ENCODE results near the gene TMEM72.

The TMEM72 gene

DNA sequence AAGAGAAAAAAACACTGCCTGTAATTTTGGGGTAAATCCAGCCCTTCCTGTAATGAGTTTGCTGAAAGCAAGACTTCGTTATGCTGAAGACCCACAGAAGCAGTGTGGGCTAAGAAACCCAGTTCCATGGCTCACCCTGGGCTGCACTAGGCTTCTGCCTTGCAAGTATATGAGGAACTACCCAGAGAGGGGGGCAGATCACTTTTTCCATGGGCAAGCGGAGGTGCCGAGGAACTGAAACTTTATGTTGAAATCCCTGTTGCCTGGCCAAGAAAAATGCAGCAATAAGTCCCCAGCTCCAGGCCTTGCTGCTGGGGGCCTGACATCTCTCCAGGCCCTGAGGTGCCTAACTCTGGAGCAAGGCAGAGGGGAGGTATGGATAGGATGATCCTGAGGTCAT is 57.0 kb downstream of the TMEM72 start:
- DNase-seq (ENCODE audit: low read depth) = no peak

DNA sequence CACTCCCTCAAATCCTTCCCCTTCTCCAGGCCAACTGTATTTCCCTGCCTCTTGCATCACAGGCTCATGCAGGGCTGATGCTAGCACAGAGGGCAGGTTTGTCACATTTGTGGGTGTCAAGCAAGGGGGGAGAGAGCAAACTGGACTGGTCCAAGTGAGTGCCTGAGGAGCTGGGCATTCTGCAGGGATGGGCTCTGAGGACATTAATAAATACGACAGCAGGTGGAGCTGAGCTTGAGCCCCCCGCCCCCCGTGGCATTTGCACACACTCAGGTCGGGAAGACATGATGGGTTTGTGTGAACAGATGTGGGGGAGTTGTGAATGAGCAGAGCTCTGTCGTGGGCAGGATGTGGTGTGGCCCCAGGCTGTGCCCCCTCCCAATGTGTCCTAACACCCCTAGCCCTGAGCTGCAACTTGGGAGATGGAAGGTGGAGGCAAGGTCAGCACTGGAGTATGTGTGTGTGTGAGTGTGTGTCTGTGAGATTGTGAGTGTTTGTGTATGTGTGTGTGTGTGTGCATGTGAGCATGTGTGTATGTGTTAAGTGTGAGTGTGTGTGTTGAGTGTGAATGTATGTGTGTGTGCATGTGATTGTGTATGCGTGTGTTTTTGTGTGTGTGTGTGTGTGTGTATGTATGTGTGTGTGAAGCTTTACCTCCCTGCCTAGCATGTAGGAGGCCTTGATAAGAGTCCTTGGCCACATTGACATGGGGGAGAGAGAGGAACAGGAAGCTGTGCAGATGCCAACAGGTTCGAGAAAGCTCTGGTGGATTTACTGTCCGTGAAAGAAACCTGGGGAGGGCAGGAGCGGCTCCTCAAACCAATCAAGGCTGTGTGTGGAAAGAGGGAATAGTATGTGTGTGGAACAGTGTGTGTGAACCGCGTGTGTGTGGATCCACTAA is 57.6 kb downstream of the TMEM72 start:
- no peak for DNase-seq (ENCODE audit: low read depth)

DNA sequence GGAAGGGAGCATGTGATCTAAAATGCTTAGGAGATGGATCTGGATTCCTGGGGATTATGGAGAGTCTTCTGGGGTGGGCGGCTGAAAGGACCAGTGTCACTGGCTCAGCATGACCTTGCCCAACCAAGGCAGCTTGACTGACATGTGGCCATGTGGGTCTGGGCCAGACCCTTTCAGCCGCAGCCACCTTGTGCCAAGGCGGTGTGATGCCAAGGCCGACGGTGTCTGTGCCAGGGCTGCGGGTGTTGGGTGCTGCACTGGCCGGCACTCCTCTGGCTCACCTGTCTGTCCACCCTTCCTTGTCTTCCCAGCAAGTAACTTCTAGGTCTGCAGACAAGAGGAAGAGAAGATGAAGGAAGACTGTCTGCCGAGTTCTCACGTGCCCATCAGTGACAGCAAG is 58.7 kb downstream of the TMEM72 start:
- no peak for DNase-seq (ENCODE audit: low read depth)

DNA sequence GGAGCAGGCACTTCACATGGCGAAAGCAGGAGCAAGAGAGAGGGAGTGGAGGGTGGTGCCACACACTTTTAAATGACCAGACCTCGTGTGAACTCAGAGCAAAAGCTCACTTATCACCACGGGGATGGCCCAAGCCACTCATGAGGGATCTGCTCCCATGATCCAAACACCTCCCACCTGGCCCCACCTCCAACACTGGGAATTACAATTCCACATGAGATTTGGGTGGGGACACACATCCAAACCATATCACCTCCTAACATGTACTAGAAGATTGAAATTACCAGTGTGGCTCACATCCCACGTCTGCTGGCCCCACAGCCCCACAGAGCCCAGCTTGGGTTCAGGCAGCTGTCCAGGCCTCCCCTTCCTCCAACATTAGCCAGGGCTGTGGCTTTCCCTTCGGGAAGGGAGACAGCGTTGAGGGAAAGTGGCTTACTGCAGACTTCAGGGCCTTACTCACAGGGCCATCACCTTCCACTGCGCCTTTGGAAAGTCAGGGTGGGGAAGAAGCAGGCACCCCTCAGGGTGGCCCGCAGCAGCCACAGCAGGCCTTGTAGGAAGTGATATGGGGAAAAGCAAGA is 59.8 kb downstream of the TMEM72 start:
- DNase-seq (ENCODE audit: low read depth) = no peak

DNA sequence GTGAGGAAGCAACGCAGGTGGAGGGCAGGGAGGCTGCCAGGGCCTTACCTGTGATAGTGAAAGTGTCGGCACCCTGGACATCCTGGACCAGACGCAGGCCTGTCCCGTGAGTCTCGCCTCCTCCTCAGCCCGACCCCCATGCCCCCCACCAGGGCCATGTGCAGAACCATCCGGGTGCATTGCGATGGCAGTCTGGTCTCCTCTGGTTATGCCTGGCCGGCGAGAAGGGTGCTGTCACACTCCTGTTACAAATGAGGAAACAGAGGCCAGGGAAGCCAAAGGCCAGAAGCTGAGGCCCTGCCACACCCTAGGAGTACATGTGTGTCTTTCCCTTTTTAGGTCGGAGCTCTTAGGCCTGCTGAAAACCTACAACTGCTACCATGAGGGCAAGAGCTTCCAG is 60.3 kb downstream of the TMEM72 start:
- no peak for DNase-seq (ENCODE audit: low read depth)

DNA sequence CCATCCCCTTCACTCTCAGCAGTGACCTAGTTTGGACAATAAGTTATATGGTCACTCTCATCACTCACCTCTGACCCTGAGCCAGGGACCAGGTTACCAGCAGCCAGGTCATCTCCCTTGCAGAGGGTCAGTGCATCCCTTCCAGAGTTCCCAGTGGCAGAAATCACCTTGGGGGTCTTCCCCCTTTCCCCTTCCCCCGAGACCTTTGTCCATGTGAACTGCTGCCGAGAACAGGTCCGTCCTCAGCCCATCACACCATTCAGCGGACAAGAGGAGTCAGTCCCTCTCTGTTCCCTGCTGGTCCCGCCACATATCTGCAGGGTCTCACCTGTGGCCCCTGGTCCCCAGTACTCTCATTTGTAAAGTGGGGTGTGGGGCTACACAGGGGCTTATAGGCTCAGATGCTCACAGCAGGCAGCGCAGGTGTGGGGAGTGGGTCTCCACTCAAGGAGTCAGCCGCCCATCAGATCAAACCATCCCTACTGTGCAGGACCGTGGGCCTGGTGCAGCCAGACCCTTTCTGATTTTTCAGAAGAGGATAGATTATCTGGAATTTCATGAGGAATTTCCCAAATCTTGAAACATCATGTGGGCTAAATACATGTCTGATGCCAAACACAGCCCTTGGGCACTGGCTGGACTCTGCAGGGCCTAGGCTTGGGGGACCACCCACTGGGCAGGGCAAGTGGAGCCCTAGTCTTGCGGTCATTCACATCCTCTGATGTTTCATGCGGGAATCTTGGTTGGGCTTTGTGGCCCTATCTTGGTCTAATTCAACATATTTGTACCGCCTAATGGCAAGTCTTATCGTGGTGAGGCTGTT is 61.0 kb downstream of the TMEM72 start:
- DNase-seq (ENCODE audit: low read depth) = no peak

DNA sequence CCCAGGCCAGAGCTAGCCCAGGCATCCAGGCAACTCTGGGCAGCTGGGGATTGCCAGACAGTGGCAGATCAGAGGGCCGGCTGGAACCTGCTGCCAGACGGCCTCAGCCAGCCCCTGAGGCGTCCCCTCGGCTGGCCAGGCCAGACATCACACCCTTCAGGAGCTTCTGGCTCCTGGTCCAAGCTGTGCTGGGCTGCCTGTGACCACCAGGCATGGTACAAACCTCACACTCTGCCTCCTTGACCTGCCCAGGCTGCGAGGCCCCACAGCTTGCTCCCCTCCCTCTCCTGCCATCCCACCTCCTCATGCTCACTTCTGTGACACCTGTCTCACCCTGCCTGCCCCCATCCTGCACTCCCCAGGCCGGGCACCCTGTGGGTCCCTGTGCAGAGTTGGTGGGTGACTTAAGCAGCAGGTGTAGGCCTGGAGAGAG is 61.8 kb downstream of the TMEM72 start:
- DNase-seq (ENCODE audit: low read depth) = no peak

DNA sequence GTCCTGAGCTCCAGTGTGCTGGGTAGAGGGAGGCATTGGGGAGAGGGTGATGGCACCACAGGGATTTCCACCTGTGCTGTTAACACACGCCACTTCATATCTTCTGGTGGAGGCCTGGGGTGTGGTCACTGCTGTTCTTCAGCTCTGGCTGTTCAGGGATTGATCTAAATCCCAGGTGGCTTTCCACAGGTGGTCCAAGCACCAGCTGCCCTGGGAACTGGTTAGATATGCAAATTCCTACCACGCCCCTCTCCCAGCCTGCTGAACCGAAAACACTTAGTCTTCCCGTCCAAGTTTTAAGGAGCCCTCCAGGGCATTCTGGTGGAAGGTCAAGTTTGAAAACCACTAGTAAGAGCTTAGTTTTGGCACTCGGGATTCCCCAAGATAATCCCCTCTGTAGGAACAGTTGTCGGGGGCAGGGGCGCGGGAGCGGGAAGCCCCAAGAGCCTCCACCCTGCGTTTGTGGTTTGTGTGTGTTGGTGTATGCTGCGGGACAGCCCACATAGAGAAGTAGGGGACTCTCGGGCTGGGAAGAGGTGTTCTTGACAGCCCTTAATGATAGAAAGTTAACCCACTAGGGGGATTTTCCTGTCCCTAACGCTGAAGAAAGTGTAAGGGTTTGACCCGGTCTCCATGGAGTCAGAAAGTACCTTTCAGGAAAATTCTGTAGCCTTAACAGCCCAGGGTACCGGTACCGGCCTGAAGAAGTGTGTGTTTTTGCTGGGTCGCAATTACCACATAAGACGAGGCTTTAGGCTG is 62.4 kb downstream of the TMEM72 start:
- no peak for DNase-seq (ENCODE audit: low read depth)

DNA sequence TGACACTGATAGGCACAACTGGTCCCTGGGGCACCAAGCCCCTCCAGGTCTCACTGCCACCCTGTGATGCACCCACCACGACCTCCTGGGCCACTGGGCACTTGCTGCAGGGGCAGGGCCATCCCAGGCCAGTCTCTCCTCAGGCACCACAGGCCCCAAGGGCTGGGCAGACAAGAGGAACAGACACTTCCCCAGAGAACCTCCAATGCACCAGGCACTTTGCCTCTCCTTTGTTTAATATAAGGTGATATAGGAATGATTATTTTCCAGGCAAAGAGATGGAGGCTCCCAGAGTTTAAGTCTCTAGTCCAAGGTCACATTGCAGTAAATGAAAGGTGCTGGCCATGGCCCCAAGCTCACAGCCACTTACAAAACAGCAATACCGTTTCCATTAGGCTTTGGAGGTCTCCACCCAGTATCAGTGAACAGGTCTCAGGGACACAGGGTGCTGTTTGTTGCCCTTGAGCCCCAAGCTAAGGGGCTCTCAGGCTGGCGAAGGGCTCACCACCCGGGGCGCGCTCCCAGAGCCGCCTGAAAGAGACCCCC is 63.0 kb downstream of the TMEM72 start:
- no peak for DNase-seq (ENCODE audit: low read depth)

DNA sequence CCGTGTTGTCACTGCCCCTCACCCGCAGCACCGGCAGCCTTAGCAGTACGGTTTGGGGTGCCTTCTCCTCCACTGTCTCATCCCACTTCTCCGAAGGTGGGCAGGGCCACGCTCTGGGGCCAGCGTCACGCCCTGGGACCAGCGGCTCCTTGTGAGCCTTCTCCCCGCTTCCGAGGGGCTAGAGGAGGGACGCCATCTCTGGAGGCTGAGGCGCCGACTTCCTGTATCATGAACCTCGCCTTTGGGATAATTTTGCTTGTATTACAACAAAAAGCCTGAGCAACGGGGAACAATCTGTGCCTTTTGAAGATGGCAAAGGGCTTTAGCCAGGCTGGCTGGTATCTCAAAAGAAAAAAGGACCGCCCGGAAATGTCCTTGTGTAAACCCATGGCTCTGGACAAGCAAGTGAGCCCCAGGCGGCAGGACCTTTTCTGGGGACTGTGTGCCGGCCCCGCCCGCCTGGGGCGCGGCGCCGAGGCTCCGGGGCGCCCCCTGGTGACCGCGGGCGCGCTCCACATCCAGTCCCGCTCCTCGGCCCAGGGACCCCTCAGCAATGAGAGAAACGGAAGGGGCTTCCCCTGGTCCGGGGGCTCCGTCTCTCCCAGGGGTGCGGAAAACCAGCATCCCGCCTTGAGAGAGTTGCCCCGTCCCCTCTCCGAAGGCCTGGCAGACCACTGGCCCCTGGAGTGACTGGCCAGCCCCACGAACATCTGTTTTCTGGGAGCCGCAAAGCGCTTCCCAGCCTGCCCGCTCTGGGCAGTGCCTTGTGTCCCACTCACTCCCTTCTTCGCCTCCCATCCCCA is 63.7 kb downstream of the TMEM72 start:
- peak; percentile 53 for DNase-seq (ENCODE audit: low read depth)

DNA sequence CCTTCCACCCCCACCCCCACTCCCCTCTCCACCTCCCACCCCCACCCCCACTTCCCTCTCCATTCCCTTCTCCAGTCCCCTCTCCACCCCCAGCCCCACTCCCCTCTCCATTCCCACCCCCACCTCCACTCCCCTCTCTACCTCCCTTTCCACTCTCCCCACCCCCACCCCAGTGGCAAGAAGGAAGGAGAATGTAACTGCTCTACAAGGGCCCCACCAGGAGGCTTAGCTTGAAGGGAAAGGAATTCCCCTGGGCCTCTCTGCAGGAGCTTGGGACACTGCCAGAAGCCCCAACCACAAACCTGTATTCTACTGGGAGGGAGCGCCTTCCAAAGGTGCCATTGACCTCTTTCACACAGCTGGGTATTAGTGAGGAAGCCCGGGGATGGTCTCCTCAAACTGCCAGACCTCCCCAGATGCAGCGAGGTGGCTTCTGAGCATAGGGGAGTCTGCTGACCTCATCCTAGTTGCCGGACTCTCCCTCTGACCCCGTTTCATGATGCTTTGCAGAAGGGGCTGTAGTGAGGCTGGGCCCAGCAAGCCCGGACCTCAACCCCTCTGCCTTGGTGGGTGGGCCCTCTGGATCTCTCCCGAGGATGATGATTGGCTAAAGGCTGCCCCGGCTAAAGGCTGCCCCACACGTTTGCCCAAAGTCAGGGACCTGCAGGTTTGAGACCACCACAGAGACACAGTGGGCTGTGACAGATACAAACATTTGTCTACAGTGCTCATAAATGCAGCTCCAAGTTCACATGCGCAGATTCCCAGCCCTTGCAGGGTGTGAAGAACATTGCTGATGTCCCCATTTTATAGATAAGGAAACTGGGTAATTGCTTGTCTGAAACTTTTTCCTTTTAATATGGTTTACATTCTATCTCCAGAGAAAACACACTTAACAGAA is 64.5 kb downstream of the TMEM72 start:
- no peak for DNase-seq (ENCODE audit: low read depth)

DNA sequence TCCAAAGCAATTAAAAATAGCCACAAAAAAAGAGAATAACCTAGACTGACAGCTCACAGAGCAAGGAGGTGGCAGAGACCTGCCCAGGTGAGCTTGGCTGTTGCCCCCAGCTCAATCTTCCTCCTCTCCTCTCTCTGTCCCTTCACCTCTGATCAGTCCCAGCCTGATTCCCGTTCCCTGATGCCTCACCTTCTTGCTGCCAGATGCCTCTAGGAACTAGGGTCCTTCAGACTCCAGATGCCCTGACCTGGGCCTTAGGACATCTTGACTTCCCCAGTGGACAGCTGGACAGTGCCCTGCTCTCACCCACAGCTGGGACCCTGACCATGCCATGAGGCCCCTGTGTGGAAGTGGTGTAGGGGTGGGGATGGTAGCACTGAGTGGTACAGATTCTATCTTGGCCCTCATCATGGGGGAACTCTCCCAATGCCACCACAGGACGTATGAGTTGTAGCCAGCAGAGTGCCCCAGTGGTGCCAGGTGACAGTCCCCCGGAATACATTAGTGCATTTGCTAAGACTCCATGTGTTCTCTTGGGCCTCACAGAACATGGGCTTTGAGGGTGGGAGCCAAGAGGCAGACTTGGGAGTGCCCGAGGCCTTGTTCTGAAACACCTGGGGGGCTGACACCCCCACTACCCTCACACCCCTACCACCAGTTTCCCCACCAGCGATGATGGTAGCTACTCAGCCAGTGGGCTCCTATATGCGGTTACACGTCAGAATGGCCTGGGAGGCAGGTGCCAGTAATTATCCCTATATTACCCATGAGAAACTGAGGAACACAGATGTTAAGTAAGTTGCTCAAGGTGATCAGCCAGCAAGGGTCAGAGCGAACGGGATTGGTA is 65.4 kb downstream of the TMEM72 start:
- no peak for DNase-seq (ENCODE audit: low read depth)

DNA sequence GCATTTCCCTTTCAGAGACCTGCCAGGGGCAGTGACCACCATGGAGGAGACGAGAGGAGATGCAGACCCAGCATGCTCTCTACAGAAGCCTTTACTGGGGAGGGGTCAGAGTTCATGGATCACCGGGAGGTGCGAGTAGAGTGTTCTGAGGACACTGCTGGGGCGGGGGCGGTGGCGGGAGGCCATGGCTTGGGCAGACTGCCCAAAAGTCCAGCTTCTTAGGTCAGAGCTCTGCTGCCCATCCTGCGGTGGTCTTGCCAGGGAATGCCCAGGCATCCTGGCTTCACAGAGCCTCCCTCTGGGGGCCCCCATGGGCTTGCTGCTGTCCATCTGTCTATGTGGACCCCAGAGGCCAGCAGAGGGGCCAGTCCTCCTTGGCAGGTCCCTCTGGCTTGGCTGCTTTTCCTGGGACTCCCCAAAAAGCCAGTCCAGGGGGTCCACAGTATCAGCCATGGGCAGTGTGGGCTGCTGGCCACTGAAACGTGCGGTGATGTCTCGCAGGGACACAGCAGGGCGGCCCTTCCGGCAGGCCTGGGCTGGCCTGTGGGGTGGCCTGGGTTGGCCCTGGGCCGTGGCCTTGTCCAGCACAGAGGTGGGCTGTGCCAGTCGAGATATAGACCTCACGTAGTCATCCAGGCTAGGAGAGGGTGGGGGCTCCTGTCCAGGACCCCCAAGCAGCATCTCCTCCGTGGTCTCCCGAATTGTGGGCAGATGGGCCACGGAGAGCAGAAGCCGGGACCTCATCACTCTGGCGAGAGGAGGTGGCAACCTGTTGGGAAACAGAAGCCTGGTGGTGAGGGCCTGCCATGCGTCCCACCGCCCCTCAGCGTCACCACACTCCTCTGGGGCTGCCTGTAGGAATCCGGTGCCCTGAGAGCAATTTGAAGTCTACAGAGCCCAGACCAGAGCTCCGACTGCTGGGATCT is 66.4 kb downstream of the TMEM72 start:
- DNase-seq (ENCODE audit: low read depth) = no peak

DNA sequence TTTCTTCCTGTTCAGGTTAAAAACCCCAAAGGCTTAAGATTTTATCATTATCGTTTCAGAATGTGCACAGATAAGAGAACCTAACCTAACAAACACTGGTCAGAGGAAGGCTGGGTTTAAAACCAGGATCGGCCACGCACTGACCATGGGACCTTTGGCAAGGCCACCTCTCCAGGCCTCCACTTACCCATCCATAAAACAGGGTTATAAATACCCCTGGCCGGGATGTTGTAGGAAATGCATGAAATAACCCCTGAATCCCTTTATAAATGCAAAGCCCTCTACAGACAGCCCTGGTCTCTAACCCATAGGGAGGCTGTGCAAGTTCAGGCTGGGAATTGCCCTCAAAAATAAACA is 67.1 kb downstream of the TMEM72 start:
- no peak for DNase-seq (ENCODE audit: low read depth)

DNA sequence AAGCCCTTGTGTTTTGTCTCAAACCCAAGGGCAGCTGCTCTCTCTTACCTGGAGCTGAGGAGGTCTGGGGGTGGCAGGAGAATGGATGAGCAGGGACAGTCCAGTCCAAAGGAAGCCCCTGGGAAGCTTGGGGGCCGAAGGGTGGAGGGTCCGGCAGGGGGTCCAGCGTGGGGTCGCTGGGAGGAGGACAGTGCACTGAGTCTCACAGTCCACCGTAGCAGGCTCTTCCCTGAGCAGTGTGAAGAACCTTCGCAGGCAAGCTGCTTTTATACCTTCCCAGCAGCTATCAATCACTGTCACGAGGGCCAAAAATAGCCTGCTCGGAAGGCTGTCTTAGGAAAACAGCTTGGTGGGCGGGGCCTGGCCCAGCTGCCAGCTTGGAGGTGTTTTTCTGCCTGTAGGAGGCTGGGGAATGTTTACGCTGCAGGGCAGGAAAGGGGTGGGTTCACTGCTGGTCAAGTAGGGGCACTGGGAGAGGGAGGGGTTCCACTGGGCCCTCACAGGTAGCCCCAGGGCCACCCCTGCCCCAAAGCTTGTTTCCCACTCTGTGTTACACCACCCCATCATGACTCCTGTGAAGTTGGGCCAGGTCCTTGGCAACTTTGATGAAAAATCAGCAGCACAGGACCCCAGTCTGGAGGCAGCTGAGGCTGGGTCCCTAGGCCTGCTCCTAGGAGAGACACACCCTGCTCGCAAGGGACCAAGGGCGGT is 67.6 kb downstream of the TMEM72 start, which contains the start of gene DEPP1:
Gene DEPP1 (minus strand): TSS at position 240 of the 711 bp plus-strand sequence. CDS start 779 bp downstream, outside the sequence.
- no peak for DNase-seq (ENCODE audit: low read depth)

DNA sequence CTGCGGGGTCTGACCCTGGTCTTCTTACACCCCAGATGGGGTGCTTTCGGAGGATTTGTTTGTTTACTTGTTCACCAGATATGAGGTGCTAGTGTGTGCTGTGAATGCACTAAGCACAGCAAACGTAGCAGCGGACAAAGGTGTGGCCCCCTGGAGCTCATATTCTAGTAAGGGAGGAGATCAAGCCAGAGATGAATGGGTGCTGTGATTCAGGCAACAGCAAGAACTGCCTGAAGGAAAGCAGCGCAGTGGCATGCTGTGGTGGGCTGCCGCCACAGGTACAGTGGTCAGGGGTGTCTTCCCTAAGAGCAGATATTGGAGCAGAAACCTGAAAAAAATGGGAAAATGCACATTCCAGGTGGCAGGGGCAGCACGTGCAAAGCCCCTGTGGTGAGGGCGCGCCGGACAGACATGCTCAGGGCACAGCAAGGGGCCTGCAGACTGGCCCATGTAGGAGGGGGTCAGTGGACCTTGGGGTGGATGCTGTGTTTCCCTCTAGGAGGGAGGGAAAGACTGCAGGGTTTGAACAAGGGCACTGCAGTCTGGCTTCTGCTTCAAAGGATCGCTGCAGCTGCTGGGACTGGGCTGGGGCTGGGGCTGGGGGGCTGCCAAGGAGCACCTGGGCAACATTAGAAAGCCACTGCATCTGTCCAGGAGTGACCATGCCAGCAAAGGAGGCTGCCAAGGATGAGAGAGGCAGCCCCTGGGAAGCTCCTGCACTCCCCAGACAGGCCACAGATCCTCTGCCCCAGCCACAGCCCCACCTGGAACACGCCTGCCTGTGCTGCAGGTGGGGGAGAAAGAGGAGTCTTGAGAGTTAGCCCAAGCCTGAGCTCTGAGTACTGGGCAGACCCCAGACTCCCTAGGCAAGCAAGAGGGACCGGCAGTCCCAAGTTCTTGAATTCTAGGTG is 68.4 kb downstream of the TMEM72 start:
- DNase-seq (ENCODE audit: low read depth) = no peak

Measured in activated T-helper 9 cell treated with anti-CD3 and anti-CD28 coated beads, Interleukin-2, amount 50 U/mL, for 16 hours (primary cell).